Hematopoietic multipotent progenitor cell treated with erythropoietin and hydrocortisone succinate and interleukin-3 and kit ligand, for 8 days (in vitro differentiated cells): ENCODE results near the gene GATA5.

Experiments used
- DNase-seq: peaks from one replicate; pipeline ENCODE4 v3.0.0-alpha.2; 2015

GATA5 gene

DNA sequence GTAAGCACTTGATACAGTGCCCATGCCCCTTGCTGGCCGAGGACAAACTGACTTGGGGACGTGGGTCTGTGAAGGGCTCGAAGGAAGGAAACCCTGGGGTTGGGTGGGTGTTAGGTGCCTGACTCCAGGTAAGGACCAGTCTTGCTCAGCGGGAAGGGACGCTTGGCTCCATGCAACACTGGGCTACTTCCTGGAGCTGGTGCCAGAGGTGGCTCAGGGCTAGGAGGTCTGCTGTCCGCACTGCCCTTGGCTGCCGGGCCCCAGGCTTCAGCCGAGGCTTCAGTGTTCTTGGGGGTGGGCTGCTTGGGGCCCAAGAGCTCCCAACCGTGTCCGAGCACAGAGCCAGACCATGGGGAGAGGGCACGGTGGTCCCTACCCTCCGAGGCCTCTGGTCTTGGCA lies 5.3 kb downstream of the GATA5 start:
- no peak for DNase-seq

DNA sequence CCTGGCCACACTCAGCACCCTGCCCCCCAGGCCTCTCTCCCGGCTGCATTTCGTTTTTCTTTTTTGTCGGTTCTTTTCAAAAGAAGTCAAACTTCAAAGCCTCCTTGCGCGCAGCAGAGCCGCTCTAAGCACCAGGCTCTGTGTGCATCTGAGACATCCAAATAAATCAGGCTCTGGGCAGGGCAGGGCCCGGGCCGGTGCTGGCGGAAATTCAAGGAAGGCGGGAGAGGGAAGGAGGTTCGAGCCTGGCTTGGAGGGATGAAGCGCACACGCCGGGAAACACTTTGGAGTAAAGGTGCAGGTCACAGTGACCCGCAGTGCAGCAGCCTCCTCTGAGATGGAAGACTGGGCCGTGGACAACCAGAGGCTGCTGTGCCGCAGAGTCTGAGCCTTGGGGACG lies 5.8 kb downstream of the GATA5 start:
- no peak for DNase-seq

DNA sequence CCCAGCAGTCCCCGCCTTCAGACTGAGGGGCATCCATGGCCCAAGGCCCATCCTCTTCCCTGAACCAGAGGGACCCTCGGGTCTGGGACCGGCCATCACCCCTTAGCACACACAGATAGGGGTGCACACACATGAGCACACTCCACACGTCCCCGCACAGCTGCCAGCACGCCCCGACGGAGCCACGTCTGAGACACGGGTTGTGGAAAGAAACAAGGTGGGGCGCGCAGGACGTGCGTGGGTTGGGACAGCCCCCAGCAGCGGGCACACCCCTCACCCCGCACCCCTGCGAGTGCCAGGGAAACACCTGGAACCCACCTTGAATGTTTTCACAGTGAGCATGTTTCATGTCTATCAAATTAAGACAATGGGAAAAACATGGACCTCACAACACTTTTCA lies 6.4 kb downstream of the GATA5 start:
- no peak for DNase-seq

DNA sequence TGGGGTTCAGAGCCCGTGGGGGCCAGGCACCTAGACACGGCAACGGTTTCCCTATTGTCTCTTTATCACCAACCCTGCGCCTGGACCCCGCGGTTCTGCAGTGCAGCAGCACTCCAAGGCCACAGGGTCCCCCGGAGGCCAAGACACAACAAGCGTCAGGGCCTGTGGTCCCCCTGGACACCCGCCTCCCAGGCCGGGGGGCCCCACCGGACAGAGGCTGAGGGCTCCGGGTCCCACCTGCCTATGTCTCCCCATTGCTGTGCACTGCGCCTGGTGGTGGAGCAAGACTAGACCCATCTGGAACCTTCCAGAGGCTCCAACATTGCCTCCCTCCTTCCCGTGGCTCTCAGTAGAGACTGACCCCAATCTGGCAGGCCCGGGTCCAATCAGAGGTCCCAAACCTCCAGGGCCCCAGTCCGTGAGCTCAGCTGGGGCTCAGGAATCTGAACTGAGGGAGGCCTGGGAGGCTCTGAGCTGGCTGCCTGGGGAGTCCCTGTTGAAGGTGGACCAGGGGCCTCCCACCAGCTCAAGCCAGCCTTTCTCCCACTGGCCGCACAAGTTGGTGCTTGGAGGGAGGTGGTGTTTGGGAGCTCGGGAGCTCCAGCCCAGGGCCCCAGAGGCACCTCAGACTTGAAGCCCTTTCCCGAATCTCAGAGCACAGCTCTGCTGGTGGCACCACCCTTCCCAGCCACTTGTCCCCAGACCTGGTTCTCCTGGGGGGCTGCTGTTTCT lies 8.8 kb downstream of the GATA5 start:
- DNase-seq, result no peak

DNA sequence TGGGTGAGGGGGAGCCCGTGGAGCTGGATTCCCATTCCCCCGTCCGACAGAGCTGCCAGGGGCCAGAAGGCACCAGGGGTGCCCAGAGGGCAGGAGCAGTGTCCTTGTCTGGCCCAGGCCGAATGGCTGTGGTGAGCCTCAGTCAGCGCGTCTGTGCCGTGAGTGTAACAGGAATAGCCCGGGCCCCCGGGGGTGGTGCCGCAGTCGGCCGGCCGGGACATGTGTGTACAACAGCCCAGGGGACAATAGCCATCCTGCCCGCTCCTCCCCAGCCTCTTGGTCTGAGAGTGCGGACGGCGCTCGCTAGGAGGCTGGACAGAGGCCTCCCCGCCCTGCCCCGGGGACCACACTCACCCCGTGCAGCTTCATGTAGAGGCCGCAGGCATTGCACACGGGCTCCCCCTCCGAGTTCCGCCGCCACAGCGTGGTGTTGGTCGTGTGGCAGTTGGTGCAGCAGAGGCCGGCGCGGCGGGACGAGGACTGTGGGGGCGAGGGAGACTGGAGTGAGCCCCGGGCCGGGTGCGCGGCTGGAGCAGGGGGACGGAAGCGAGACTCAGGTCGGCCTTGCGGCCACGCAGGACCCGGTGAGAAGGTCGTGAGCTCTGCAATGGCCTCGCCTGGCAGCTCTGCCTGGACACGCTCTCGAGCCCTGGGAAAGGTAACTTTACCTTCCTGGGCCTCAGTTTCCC lies 9.6 kb downstream of the GATA5 start:
- DNase-seq, result no peak

DNA sequence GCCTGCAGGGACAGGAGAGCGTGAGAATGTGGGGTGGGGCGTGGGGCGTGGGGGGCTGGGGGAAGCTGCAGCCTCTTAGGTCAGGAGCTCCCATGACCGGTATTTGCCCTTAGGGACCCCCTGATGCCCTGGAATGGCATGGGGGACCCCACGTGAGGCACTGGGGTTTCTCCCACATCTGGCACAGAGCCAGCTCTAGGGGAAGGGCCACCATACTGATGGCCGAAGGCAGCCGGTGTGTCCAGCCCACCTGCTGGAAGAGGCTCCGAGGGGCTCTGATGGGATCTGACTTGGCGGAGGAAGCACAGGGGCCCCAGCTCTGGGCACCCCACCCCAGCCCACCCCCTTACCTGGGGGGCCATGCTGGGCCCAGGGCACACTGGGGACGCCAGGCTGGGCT lies 10.8 kb downstream of the GATA5 start:
- no peak for DNase-seq

DNA sequence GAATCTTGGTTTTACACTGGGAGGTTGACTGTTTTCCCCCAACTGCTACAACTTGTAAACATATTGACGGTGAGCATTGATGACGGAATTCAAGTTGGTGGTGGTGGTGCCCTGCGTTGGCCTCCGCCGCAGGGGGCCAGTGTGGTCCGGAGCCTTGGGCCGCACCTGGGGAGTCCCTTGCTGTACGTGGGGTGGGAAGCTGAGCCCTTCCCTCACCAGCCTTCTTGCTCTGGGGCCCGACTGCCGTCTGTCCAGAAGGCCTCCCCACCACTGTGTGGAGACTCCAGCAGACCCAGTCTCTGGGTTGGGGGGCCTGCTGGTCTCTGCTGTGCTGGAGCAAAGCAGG lies 11.4 kb downstream of the GATA5 start:
- DNase-seq, result no peak

DNA sequence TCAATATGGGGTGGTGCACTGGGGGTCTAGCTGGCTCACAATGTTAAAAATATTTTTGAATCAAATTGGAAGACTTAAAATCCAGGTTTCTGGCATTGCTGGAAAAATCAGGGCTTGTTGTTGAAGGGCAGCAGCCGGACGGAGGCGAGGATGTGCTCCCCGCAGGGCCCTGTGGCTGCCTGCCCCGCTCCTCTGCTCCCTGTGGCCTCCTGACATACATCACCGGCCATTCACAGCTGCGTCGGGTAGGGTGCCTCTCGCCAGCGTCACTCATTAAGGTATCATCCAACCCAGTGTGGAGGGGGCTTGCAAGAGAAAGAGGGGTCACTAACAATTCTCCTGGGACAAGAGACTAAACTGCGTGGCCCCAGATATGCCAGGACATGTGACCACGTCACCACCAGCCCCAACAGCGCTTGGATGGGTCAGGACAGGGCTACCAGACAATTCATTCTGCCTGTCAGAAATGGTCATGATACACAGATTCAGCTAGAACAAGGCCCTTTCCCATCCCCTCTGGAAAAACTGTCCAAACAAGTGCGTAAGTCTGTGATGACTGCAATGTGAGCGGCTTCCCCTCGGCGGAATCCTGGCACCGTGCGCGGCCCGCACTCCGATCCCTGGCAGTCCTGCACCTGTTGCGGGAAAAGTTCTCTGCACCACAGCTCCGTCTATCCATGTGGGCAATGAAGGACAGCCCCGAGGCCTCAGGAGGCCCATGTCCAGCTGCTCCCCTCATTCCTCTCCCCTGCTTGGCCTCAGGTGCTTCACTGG lies 12.0 kb downstream of the GATA5 start:
- no peak for DNase-seq

DNA sequence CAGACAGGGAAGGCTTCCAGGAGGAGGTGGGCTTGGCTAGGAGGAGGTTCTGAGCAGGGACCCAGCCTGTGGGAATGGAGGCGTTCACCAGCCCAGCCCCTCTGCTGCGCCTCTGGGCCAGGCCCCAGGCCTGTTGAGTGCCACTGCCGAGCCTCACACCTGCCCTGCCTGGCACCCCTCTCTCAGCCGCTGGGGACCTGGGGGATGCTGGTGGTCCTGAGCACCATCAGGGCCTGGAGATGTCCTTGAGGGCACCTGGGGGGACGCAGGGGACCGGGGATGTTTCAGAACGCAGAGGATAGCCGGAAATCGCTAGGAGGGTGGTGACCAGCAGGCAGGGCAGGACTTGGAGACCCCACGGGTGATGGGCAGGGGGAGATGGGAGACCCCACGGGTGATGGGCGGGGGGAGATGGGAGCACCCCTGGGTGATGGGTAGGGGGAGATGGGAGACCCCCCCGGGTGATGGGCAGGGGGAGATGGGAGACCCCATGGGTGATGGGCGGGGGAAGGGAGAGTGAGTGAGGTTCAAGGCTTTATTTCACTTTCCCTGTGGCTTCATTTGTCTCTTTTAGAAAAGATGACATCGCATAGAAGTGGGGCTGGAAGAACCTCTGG lies 12.7 kb downstream of the GATA5 start:
- DNase-seq, result no peak

DNA sequence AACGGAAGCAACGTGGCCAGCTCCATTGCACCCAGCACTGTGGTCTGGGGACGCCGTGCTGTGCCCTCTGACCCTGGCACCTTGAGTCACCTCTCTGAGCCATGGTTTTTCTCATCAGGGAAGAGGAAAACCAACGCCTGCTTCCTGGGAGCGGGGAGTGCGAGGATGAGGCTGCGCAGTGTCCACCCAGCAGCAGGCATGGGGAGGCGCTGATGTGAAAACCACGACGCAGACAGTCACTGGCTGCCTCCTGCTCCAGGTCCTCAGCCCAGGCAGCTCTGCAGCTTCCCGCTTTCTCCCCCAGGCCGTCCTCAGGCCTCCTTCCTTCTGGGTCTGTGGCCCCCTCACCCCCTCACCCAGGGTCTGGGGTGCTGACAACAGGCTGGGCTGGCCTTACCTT lies 14.0 kb downstream of the GATA5 start:
- no peak for DNase-seq

DNA sequence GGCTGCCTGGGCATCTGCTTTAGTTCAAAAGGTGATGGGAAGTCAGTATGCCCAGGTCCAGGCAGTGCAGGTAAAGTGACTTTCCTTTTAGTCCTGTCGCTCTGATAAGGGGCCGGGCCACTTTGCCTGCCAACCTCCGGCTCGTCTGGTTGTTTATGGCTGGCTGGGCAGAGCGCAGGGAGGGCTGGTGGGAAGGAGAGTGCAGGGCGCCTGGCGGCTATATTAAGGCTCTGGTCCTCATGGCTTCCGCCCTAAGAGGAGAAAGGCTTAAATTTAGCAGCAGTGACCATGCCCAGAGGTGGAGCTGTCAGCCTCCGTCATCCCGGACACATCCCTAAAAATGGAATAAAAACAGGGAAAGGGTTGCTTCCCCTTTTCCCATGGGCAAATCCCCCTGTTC lies 14.6 kb downstream of the GATA5 start:
- DNase-seq, result no peak

DNA sequence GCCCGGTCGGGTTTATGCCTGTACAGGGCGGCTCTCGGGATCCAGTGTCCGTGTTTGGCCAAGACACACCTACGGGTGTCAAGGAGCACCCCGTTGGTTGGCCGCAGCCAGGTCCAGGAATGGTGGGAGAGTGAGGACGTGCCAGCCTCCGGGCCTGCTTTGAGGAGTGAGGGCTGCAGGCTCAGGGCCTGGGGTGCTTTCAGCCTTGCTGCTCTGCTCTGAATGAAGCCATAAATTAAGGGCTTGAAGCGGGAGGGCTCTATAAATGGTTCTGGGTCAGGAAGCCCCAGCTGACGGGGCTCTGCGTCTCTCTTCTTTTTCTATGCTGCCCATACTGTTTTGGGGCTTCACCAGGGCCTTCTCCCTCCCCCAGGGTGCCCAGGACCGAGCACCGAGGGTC lies 15.1 kb downstream of the GATA5 start:
- DNase-seq, result no peak

DNA sequence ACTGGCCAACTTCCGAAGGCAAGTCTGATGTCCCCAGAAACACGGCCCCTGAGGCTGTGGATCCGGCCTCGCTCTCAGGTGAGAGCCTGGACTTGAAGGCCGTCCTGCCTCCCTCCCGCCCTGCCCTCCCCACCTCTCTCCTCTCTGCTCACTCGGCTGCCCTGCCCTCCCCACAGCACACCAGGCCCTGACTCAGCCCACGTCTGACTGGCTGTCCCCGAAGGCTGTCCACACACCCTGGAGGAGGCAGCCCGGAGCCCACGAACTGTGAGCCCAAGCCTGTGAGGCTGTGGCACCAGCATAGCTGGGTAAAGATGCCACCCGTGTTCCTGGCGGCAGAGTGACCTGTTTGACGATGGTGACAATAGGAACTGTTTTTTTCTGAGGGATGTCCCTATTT lies 16.3 kb downstream of the GATA5 start:
- no peak for DNase-seq

DNA sequence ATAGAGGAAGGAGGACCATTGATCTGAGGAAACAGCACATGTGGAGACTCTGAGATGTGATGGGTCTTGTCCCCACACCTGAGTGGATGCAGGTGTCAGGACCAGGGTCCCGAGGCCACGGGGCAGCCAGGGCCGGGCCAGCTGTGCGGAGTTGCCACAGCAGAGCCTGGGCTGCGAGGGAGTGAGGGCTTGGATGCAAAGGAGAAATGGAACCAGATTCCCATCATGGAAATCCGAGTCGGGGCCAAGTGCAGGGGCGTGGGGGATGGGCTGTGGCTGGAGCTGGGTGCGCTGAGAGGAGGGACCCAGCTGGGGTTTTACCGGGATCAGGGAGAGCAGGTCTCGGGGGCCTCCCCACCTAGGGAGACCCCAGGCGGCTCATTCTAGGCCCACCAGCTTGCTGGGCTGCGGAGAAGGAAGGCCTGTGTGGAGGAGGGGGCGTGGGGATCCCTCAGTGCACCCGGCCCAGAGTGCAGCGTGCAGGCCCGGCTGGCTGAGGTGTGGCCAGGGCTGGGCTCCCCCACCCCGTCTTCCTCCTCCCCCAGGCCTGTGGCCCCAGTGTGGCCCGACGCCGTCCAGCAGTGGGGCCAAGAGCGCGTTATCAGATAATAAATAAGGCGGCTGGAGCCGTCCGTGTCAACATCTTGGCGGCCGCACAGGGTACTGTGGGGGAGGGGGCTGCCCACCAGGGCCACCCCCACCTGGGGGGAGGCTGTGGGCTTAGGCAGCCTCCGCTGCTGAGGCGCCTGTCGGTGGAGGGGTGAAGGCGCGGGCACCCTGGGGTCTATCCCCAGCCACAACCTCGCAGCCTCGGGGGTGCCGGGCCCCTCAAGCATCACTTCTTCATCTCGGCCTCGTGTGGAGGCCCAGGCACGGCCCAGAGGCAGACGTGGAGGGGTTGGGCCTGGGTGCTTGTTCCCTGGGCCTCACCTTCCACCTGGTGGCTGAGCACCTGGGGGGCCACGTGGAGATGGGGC lies 17.2 kb downstream of the GATA5 start:
- no peak for DNase-seq

DNA sequence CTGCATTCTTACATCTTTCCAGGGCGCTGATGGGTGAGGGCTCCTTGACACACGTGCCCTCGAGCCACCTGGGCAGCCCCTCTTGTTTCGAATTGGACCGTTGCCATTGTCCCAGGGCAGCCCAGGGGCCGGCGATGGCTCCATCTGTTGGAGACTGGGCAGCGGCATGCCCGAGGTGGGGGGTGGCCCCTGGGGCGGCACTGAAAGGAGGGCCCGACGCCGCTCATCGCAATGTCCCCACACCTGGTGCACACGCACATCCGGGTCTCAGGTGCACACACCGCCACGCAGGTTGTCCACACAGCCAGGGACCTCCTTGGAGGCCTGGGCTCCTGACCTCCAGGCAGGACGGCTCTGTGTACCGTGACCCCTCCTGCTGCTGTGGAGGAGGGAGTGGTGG lies 18.0 kb downstream of the GATA5 start:
- DNase-seq, result no peak

DNA sequence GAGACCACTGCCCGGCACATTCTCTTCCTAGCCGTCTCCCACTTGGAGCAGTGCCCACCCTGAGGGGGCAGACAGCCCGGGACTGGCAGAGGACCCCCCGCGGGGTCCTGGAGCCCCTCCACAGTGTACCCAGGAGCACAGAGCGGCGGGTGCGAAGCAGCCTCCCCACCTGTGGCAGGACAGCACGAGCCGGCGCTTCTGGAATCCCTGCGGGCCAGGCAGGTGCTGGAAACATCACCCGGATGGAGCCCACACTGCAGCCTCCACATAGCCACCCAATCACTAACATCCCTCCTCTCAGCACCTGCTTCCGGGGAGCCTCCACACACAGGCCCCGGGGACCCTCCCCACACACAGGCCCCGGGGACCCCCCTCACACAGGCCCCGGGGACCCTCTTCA lies 18.7 kb downstream of the GATA5 start:
- DNase-seq, result no peak

DNA sequence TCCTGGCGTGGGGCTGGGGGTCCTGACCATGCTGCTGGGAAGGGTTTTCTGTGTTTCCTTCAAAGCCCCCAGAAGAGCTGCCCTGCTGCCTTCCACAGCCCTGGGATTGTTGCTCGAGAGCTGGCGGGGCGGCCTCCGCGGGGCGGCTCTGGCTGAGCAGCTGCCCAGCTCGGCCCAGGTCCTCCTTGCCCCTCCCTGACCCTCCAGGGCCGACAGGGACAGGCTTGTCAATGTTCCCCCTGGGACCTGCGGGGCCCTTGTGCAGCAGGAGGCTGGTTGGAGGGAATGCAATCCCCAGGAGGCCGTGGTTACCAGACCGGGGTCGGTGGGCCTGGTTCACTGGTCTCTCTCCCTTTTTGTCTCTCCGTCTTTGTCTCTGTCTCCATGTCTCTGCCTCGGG lies 19.9 kb downstream of the GATA5 start:
- DNase-seq, result no peak

DNA sequence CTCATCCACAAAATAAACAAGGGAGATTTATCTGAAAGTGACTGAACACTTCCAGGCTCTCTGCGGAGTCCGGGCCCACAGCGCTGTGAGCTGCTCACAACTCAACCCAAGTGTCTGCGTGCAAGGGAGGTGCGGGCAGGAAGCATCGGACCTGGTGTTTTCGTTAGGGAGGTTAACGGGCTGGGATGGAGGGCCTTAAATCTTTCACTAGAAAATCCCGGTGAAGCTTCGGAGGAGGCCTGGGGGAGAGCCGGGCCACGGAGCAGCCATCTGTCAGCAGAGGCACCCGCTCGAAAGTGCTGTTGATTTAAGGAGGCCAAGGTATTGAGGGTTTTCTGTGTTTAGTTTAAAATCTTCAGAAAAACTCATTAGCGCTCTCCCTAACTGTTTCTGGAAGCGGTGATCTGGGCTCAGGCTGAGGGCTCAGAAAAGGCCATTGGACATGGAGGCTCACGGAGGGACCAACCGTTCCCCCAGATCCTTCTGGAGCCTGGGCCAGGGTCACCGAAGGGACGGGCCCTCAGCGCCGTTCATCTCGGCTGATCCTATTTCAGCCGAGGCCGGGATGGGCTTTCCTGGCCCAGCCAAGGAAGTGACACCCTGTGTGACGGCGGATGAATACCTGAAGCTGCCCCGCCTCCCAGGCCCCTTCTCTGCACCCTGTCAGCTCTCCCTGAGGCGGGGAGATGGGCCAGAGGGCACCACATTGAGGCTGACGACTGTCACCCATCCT lies 20.7 kb downstream of the GATA5 start:
- no peak for DNase-seq

DNA sequence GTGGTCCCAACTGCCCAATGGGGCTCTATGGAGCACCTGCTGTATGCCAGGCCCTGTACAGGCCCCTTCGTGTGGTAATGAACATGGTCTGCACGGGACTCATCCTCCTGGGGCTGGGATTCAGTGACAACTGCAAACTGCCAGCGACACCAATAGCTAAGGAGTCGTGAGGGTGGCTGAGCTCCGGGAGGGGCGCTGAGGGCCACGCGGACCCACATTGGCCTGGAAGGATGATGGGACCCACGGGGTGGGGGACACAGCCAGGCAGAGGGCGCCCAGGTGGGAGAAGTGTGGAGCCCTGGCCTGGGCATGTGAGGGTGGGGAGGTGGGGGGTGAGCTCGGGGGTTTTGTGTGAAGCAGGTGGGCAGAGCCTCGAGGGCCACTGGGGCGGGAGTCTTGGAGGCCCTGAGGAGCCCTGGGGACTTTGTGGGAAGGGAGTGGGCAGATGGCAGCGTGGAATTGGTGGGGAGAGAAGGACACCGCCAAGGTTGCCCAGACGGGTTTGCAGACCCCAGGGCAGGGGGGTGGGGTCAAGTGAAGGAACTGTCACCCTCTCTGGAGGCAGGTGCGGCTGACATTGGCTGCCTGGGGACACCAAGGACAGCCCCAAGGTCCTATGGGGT lies 22.5 kb downstream of the GATA5 start:
- no peak for DNase-seq

DNA sequence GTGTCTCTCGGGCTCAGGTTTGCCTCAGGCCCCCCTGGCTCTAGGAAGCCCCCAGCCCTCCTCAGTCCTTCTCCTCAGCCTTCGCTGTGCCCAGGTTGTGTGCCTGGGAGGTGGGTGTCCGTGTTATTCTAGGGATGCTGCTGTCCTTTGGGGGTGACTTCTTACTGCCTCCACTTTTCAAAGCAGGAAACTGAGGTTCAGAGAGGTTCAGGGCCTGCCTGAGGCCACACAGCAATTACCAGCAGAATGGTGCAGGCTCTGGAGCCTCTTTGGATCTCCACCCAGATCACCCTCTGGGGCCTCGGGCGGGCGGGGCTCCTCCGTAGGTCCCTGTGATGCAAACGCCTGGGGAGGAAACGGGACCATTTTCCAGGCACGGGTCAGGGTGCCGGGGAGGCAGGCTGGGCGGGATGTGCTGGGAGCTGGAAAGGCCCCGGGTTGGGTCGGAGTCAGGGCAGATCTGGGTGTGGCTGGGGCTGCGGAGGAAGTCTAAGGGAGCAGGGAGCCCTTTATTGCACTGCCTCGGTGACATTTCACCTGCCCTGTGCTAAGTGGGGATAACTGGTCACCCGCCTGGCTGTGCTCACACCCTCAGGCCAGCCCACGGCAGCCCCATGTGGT lies 23.2 kb downstream of the GATA5 start:
- DNase-seq, result no peak

DNA sequence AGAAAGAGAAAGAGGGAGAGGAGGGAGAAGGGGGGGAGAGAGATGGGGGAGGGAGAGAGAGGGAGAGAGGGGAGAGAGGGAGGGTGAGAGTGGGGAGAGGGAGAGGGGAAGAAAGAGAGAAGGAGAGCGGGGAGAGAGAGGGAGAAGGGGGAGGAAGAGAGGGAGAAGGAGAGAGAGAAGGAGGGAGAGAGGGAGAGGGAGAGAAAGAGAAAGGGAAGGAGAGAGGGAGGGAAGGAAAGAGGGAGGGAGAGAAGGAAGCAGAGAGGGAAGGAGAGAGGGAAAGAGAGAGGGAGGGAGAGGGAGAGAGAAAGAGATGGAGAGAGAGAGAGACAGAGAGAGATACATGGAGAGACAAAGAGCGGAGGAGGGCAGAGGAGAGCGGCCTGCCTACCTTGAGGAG lies 23.8 kb downstream of the GATA5 start:
- no peak for DNase-seq
